ENCODE results near the gene GALK2. TPM values are rescaled to one million over a fixed set of nuclear protein-coding genes. Genes with fewer than 3 reads are reported as not detected.
"Not testable (repeated sequence)": the region's sequence is repeated elsewhere in the genome, so short reads cannot be mapped to it uniquely, and the experiment has no call there.

GALK2 gene
- total RNA-seq, 1 experiment from 2014 or later: 22.9 TPM

DNA sequence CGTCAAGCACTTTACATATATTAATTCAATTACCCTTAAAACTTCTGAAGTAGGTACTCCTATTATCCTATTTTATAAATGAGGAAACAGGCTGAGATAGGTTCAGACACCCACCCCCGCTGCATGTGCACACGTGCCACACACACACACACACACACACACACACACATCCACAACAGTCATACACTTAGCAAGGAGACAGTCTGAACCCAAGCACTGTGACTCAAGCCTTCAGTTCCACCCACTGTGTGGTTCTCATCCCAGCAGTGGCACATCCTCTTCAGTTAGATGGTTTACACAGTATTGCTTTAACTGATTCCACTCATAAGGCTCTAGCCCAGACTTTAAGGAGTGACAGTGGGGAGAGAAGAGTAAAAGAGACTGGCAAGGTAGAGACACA lies 161.9 kb downstream of the GALK2 start:
- ChIA-PET POLR2A (ENCODE audit: low non-redundant PET) (interaction anchor here (0.7 kb wide), 1 partner anchor 113 kb away, joined by 4 read pairs; no protein-coding TSS in a partner anchor), CTCF (no interaction called here)
- H3K27ac ChIP-seq (ENCODE audit: low read depth, low read length, poor library complexity, severe bottlenecking): no peak overlapping the region
- H3K9me3 ChIP-seq (ENCODE audit: low read depth, low read length, poor library complexity, severe bottlenecking): no peaks in the 10 kb centered on the region
- no peaks in the 10 kb centered on the region for H3K27me3 ChIP-seq (replicated peaks; ENCODE audit: insufficient read depth, low read depth, low read length, poor library complexity)
- H3K4me3 ChIP-seq (ENCODE audit: low read depth, low read length, poor library complexity, severe bottlenecking): no peak overlapping the region
- H3K36me3 ChIP-seq (ENCODE audit: insufficient read depth, low read length, poor library complexity, severe bottlenecking): no peaks in the 10 kb centered on the region
- no TSS peak for BruUV-seq (replicated peaks)
- no peaks in the 10 kb centered on the region for H3K4me1 ChIP-seq (ENCODE audit: insufficient read depth, low read length, poor library complexity, severe bottlenecking)
- DNase-seq (ENCODE audit: low spot score): no peak
- intact Hi-C loops (cut with micrococcal nuclease; ENCODE audit: unreplicated experiment): no loop called here
- TF ChIP-seq, protein P1, sequence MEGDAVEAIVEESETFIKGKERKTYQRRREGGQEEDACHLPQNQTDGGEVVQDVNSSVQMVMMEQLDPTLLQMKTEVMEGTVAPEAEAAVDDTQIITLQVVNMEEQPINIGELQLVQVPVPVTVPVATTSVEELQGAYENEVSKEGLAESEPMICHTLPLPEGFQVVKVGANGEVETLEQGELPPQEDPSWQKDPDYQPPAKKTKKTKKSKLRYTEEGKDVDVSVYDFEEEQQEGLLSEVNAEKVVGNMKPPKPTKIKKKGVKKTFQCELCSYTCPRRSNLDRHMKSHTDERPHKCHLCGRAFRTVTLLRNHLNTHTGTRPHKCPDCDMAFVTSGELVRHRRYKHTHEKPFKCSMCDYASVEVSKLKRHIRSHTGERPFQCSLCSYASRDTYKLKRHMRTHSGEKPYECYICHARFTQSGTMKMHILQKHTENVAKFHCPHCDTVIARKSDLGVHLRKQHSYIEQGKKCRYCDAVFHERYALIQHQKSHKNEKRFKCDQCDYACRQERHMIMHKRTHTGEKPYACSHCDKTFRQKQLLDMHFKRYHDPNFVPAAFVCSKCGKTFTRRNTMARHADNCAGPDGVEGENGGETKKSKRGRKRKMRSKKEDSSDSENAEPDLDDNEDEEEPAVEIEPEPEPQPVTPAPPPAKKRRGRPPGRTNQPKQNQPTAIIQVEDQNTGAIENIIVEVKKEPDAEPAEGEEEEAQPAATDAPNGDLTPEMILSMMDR (conservative IDR thresholded peaks at IDR 0.05; ENCODE audit: low read depth, low read length): no peak
- TF ChIP-seq EZH2 (IDR thresholded peaks at IDR 0.05; ENCODE audit: borderline replicate concordance, low read depth, low read length, poor library complexity, severe bottlenecking): no peak

DNA sequence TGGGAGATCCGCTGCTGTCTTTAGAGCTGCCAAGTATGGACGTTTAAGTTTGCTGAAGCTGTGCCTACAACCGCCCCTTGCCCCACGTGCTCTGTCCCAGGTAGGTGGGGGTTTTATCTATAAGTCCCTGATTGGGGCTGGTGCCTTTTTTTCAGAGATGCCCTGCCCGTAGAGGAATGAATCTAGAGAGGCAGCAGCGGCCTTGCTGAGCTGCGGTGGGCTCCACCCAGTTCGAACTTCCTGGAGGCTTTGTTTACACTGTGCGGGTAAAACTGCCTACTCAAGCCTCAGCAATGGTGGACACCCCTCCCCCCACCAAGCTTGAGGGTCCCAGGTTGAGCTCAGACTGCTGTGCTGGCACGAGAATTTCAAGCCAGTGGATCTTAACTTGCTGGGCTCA lies 169.6 kb downstream of the GALK2 start:
- Histone ChIP-seq H3K9me3 (ENCODE audit: low read depth, low read length, poor library complexity, severe bottlenecking) (no peaks in the 10 kb centered on the region), H3K27me3 (replicated peaks; ENCODE audit: insufficient read depth, low read depth, low read length, poor library complexity) (no peaks in the 10 kb centered on the region), H3K4me3 (ENCODE audit: low read depth, low read length, poor library complexity, severe bottlenecking) (no peak overlapping the region), H3K36me3 (ENCODE audit: insufficient read depth, low read length, poor library complexity, severe bottlenecking) (no peaks in the 10 kb centered on the region), H3K4me1 (ENCODE audit: insufficient read depth, low read length, poor library complexity, severe bottlenecking) (no peaks in the 10 kb centered on the region), H3K27ac (ENCODE audit: low read depth, low read length, poor library complexity, severe bottlenecking) (no peak overlapping the region)
- intact Hi-C loops (cut with micrococcal nuclease; ENCODE audit: unreplicated experiment): no loop called here
- TF ChIP-seq, protein P1 (conservative IDR thresholded peaks at IDR 0.05; ENCODE audit: low read depth, low read length): no peak
- TF ChIP-seq EZH2 (IDR thresholded peaks at IDR 0.05; ENCODE audit: borderline replicate concordance, low read depth, low read length, poor library complexity, severe bottlenecking): no peak
- BruUV-seq (replicated peaks): no TSS peak
- CTCF ChIA-PET: no interaction called here
- POLR2A ChIA-PET (ENCODE audit: low non-redundant PET): no interaction called here
- DNase-seq (ENCODE audit: low spot score): no peak

DNA sequence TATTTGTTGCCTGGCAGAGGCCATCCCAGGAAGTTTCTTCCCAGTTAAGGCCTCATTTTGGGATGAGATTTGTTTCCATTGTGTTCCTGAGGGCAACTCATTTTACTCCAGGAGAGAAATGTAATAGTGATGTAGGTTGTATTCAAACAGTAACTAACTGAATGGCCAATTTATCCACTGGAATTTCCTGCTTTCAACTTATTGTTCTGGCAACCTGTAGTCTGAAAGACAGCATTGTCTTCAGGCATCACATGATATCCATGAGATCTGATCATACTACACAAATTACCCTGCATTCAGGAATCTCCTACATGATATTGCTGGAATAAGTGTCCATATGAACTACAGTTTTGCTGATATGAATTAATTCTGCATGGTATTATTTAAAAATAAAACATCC lies 173.5 kb downstream of the GALK2 start:
- TF ChIP-seq EZH2 (IDR thresholded peaks at IDR 0.05; ENCODE audit: borderline replicate concordance, low read depth, low read length, poor library complexity, severe bottlenecking): no peak
- TF ChIP-seq, protein P1 (conservative IDR thresholded peaks at IDR 0.05; ENCODE audit: low read depth, low read length): no peak
- H3K27ac ChIP-seq (ENCODE audit: low read depth, low read length, poor library complexity, severe bottlenecking): no peak overlapping the region
- no peaks in the 10 kb centered on the region for H3K4me1 ChIP-seq (ENCODE audit: insufficient read depth, low read length, poor library complexity, severe bottlenecking)
- H3K9me3 ChIP-seq (ENCODE audit: low read depth, low read length, poor library complexity, severe bottlenecking): no peaks in the 10 kb centered on the region
- H3K4me3 ChIP-seq (ENCODE audit: low read depth, low read length, poor library complexity, severe bottlenecking): no peak overlapping the region
- intact Hi-C loops (cut with micrococcal nuclease; ENCODE audit: unreplicated experiment): no loop called here
- no peaks in the 10 kb centered on the region for H3K36me3 ChIP-seq (ENCODE audit: insufficient read depth, low read length, poor library complexity, severe bottlenecking)
- DNase-seq (ENCODE audit: low spot score): no peak
- no TSS peak for BruUV-seq (replicated peaks)
- ChIA-PET CTCF (no interaction called here), POLR2A (ENCODE audit: low non-redundant PET) (interaction anchor here (0.8 kb wide), 1 partner anchor 169 kb away, joined by 3 read pairs; no protein-coding TSS in a partner anchor)
- no peaks in the 10 kb centered on the region for H3K27me3 ChIP-seq (replicated peaks; ENCODE audit: insufficient read depth, low read depth, low read length, poor library complexity)

DNA sequence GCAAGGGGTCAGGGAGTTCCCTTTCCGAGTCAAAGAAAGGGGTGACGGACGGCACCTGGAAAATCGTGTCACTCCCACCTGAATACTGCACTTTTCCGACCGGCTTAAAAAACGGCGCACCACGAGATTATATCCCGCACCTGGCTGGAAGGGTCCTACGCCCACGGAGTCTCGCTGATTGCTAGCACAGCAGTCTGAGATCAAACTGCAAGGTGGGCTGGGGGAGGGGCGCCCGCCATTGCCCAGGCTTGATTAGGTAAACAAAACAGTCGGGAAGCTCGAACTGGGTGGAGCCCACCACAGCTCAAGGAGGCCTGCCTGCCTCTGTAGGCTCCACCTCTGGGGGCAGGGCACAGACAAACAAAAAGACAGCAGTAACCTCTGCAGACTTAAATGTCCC lies 184.4 kb downstream of the GALK2 start:
- H3K27me3 ChIP-seq (replicated peaks; ENCODE audit: insufficient read depth, low read depth, low read length, poor library complexity); POLR2A ChIA-PET (ENCODE audit: low non-redundant PET); CTCF ChIA-PET; intact Hi-C loops (cut with micrococcal nuclease; ENCODE audit: unreplicated experiment); BruUV-seq (replicated peaks); H3K4me1 ChIP-seq (ENCODE audit: insufficient read depth, low read length, poor library complexity, severe bottlenecking); H3K4me3 ChIP-seq (ENCODE audit: low read depth, low read length, poor library complexity, severe bottlenecking); DNase-seq (ENCODE audit: low spot score); H3K36me3 ChIP-seq (ENCODE audit: insufficient read depth, low read length, poor library complexity, severe bottlenecking); H3K9me3 ChIP-seq (ENCODE audit: low read depth, low read length, poor library complexity, severe bottlenecking); H3K27ac ChIP-seq (ENCODE audit: low read depth, low read length, poor library complexity, severe bottlenecking): not testable (repeated sequence)
